ENCODE results near the gene LPIN1.

DNA sequence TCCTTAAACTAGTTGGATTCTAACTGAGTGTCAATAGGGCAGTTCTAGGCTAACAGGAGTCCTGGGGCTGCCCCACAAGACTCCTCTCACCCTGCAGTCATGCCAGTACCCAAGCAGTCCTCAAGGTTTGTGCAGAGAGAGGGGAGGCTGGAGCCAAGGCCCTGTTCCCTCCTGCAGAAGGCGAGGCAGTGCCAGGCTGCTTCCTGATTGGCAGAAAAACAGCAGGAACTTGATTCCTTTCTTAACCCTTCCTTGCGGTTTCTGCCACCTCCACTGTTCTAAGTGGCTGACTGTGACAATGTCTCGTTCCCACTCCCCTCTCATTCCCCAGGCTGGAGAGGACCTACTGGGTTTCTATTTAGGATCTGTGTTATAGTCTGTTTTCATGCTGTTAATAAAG lies 75.3 kb downstream of the LPIN1 start:
- TF ChIP-seq PCBP1 (IDR thresholded peaks at IDR 0.05; ENCODE audit: borderline replicate concordance, low read depth, low read length) (no peak), JUN (CRISPR knock-in tag; IDR thresholded peaks at IDR 0.05) (no peak), RFXAP (CRISPR knock-in tag; IDR thresholded peaks at IDR 0.05; ENCODE audit: borderline replicate concordance) (no peak), BRCA1 (CRISPR knock-in tag; IDR thresholded peaks at IDR 0.05) (no peak), TSC22D2 (CRISPR knock-in tag; IDR thresholded peaks at IDR 0.05; ENCODE audit: borderline replicate concordance) (no peak), MYC (CRISPR knock-in tag; IDR thresholded peaks at IDR 0.05; ENCODE audit: borderline replicate concordance) (no peak), ELF1 (CRISPR knock-in tag; IDR thresholded peaks at IDR 0.05) (no peak), MTA1 (CRISPR knock-in tag; IDR thresholded peaks at IDR 0.05; ENCODE audit: borderline replicate concordance) (no peak), FOSL1 (CRISPR knock-in tag; IDR thresholded peaks at IDR 0.05; ENCODE audit: borderline replicate concordance) (no peak), NFE2L2 (IDR thresholded peaks at IDR 0.05; ENCODE audit: low read length) (no peak)
- TF ChIP-seq, protein P1, sequence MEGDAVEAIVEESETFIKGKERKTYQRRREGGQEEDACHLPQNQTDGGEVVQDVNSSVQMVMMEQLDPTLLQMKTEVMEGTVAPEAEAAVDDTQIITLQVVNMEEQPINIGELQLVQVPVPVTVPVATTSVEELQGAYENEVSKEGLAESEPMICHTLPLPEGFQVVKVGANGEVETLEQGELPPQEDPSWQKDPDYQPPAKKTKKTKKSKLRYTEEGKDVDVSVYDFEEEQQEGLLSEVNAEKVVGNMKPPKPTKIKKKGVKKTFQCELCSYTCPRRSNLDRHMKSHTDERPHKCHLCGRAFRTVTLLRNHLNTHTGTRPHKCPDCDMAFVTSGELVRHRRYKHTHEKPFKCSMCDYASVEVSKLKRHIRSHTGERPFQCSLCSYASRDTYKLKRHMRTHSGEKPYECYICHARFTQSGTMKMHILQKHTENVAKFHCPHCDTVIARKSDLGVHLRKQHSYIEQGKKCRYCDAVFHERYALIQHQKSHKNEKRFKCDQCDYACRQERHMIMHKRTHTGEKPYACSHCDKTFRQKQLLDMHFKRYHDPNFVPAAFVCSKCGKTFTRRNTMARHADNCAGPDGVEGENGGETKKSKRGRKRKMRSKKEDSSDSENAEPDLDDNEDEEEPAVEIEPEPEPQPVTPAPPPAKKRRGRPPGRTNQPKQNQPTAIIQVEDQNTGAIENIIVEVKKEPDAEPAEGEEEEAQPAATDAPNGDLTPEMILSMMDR (CRISPR knock-in tag; IDR thresholded peaks at IDR 0.05): no peak
- TF ChIP-seq, protein P2, sequence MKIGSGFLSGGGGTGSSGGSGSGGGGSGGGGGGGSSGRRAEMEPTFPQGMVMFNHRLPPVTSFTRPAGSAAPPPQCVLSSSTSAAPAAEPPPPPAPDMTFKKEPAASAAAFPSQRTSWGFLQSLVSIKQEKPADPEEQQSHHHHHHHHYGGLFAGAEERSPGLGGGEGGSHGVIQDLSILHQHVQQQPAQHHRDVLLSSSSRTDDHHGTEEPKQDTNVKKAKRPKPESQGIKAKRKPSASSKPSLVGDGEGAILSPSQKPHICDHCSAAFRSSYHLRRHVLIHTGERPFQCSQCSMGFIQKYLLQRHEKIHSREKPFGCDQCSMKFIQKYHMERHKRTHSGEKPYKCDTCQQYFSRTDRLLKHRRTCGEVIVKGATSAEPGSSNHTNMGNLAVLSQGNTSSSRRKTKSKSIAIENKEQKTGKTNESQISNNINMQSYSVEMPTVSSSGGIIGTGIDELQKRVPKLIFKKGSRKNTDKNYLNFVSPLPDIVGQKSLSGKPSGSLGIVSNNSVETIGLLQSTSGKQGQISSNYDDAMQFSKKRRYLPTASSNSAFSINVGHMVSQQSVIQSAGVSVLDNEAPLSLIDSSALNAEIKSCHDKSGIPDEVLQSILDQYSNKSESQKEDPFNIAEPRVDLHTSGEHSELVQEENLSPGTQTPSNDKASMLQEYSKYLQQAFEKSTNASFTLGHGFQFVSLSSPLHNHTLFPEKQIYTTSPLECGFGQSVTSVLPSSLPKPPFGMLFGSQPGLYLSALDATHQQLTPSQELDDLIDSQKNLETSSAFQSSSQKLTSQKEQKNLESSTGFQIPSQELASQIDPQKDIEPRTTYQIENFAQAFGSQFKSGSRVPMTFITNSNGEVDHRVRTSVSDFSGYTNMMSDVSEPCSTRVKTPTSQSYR (CRISPR knock-in tag; IDR thresholded peaks at IDR 0.05; ENCODE audit: borderline replicate concordance): no peak
- TF ChIP-seq, protein P3, sequence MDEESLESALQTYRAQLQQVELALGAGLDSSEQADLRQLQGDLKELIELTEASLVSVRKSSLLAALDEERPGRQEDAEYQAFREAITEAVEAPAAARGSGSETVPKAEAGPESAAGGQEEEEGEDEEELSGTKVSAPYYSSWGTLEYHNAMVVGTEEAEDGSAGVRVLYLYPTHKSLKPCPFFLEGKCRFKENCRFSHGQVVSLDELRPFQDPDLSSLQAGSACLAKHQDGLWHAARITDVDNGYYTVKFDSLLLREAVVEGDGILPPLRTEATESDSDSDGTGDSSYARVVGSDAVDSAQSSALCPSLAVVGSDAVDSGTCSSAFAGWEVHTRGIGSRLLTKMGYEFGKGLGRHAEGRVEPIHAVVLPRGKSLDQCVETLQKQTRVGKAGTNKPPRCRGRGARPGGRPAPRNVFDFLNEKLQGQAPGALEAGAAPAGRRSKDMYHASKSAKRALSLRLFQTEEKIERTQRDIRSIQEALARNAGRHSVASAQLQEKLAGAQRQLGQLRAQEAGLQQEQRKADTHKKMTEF (CRISPR knock-in tag; IDR thresholded peaks at IDR 0.05): no peak
- TF ChIP-seq, protein P4, sequence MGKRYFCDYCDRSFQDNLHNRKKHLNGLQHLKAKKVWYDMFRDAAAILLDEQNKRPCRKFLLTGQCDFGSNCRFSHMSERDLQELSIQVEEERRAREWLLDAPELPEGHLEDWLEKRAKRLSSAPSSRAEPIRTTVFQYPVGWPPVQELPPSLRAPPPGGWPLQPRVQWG (CRISPR knock-in tag; IDR thresholded peaks at IDR 0.05; ENCODE audit: borderline replicate concordance, low read depth): no peak
